HG03439 (cell line): ENCODE measurements around the gene ATOH8.

ENCODE experiments used
- ATAC-seq: cut with Tn5 transposase; IDR thresholded peaks from one replicate; pipeline ENCODE4 v1.9.1; 2021; ENCODE audit warnings: mild to moderate bottlenecking, moderate library complexity; ENCODE audit not compliant: unreplicated experiment

The ATOH8 gene

DNA sequence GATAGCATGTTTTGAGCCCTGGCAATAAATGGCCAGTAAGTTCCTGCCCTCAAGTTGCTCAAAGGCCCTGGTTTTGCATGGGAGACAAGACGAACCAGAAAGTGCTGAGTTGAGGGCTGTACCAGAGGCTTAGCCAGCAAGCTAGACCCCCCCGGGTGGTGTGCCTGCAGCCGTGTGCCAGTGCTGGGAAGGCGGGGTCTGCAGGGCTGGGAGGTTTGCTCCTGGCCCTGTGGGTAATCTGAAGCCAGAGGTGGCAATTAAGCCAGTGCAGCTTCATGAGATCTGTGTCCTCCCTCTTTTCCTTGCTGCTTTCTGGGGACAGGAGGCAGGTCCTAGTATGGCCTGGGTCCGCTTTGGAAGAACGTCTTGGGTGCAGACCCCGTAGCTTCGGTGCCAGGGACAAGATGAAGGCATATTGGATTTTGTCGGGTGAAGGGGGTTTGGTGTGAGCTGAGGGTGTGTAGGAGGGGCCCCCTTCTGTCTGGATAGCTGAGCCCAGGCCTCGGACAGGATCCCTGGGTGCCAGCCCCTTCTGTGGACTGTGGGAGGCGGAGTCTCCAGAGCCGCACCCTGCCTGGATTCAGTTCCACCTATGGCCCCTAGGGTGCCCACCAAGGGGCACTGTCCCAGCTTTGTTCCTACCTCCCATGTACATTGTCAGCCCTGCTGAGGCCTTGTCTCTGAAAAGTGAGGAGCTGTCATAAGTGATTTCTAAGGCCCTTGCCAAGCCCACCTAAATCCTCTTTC is 15.6 kb downstream of the ATOH8 start:
- ATAC-seq = no peak

DNA sequence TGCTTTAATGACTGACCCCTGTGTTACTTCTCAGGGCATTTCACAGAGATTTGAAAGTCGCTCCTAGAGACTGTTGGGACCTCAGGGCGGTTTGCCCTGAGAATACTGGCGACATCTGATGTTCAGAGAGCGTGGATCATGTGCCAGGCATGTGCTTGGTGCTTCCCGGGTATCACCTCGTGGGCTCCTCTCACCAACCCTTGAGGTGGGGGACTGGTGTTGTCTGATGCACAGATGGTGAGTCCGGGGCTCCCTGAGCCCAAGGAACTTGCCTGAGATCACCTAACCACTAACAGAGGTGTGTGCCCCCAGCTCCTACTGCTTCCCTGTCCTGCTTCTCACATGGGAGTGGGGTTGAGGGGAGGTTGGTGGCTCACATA is 16.2 kb downstream of the ATOH8 start:
- no peak for ATAC-seq

DNA sequence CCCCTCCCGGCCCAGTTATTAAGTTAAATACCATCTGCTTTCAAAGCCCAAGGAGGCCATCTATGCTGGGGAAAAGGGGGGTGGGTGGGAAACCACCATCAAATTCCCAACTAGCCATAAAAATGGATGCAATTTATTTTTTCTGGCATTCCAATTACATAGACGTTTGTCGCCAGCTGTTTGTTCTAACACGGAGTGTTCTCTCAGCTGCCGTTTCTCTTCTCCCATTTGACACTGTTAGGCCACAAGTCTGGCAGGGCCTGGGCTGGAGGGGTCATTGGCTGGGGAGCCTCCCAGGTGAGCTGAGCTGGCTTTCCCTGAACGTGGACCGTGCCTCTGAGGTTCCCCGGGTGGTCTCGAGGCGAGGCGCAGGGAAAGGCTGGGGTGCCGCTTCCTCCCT is 16.6 kb downstream of the ATOH8 start:
- ATAC-seq = no peak

DNA sequence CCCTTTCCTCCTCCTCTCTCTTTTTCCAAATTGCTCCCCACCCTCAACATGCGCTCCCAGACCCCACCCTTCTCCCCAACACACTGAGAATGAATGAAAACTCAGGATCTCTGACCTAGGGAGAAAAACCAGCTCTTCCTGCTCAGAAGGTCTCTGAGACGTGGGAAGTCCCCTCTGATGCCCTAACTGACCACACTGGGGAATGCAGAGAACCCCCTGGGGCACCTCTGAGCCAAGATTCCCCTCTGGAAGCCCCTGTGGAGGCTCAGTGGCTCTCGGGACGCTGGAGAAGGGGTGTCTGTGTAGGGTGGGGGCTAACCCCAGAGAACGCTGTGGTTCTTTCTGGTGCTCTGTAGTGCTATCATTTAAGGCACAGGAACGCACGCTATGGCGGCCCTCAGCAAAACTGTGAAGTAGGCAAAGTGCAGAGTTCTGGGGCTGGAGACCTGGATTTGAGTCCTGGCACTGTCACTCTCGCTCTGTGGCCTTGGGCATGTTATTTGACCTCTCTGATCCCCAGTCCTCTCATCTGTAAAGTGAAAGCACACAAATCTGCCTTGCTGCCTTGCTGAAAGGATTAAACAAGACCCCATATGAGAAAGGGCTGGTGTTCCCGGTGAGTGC is 17.1 kb downstream of the ATOH8 start:
- no peak for ATAC-seq

DNA sequence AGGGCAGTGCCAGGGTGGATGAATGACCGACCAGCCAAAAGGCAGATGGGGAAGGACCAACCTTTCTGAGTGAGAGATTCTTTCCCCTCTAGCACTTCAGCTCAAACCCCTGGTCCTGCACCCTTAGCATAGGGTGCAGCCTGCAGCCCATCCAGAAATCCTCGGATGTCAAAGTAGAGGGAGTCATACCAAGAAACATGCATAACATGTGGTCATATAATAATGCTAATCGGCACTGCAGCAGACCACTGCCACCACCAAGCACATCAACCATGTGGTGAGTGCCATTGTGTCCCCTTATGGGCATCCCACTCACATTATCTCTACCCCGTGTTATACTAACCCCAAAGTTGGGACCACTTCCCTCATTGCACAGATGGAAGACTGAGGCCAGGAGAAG is 17.7 kb downstream of the ATOH8 start:
- ATAC-seq = no peak

DNA sequence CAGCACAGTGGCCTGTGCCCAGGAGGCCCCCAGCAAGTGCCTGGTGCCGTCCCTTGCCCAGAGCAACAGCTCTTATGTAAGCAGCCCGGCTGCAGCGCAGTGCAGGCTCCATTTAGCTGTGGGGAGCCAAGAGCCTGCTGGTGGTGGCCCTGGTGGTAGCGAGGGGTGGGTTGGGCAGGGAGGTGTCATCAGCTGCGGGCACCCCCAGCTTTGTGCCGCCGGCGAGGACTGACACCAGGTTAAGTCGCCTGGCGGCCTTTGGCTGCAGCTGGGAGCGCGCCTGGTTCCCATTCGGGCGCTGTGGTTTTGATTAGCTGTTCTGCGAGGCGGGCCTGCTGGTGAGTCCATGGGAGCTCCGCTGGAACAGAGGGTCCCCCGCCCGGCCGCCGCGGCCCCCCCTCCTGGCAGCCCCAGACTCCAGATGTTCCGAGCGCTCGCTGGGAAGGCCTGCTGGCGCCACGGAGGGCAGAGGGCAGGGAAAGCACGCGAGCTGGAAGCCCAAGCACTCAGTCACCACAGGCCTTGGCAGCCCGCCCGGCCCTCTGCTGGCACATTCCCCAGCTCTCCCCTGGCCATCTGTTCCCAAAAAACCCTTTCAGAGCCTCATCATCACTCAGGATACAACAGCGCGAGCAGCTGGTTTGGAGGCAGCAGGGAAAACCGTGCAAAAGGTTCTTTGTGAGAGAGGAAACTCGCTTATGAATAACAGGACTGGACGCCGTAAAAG is 18.4 kb downstream of the ATOH8 start:
- no peak for ATAC-seq

DNA sequence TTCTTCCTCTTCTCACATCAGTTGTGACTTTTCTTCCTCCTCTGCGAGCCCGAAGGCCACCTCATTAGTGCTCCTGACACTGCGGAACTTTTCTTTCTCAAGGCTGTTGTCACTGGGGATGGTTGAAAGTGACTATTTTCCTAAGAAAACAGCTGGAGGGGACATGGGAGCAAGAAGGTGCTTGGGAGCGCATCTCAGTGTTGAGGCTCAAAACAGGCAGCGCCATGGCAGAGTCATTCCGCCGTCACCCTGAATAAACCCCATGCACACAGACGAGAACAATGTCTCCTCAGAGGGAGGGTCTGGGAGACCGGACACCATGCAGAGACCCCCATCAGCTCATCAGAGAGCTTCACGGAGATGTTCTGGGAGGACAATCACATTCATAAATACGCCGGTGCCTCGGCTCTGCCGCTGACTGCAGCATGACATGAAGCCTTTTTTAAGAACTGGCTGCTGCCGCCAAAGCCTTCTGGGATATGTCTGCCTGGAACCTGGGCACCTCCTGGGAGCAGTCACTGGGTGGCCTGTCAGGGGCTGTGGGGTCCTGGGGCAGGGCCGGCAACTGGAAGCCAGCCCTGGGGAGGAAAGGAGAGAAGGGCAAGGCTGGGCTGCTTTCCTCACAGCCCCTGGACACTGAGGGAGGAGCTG is 19.2 kb downstream of the ATOH8 start:
- ATAC-seq = no peak

DNA sequence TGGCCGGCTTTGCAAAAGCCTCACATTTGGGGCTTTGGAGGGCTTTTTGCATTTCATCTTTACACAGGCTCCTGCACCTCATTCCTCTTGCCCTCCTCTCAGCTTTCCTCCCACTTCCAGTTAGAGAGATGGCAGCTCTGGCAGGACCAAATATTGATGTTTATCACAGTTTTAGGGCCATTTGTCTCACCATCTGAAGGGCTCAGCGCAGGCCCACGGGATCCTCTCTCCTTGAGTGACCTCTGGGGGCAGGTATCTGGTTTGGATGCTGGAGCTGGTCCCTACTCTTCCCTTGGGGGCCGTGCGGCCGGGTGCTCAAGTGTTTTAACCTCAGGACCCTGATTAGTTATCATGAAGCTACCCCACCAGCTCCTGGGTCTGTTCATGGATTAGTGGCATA is 19.9 kb downstream of the ATOH8 start:
- ATAC-seq = no peak

DNA sequence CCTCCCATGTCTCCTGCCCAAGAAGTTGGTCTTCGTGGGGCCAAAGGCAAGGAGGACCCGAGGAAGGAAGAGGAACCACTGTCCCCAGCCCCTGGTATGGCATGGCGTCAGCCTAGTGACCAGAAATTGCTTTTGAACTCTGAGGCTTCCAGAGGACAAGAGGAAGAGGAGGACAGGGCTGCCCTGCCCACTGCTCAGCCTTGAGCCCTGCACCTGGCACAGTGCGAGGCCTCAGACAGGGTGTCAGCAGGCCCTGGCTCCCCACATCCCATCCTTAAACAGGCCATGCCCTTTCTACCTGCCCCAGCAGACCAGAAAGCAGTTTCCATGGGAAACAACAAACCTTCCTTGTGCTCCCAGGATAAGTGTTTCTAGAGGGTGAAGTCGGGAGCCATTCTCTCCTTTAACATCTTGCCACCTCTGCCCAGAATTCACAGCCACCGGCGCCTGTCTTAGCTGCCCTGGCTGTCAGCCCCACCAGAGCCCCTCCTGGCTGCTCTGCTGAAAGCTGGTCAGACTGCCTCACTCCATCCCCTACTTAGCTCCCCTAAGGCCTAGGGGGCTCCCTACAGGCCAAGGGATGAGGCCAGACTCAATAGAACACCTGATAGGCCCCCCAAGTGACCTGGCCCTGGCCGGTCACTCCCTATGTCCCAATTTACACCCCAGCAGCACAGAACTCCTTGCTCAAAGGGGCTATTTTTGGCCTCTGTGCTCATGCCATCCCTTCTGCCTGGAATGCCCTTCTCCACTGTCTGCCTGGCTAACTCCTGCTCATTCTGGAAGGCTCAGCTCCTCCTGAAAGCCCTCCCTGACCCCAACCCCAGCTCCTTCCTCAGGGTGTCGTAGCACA is 20.6 kb downstream of the ATOH8 start:
- ATAC-seq = no peak

DNA sequence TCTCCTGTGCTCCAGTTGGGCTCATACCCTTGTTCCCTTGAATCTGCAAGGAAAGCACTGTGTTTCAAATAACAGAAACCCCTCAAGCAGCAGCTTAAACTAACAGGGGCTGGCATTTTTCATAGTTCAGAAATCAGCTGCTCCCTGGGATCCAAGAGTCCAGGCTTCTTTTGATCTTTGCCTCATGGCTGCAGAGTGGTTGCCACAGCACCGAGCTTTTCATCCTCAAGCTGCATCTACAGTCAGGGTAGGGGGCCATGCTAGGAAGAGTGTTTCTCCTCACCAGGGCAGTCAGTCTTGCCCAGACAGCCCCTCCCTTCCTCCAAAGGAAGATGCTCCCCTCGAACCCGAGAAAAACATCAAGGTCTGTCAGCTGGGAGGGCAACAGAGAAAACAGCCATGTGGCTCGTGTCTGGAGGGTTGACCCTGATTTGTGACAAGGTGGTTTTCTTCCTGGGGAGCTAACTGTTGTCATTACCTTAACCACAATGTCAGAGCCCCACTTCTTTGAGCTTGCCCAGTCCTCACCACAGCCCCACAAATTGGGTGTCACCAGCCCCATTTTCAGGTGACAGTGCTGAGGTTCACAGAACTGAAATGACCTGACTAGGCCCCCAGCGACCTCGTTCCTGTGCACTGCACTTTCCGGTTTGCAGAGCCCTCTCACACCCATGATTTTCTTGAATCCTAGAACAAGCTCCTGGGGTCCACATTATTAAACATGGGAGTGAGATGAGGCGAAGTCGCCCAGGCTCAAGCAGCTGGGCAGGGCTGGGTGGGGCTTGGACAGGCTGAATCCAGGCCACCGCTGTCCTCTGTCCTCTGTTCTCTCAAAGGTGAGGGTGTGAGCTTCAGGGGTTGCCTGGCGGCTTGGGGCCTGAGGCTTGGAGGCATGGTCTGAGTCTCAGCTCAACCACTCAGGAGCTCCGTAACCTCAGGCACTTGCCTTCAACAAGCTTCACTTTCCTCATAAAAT is 21.9 kb downstream of the ATOH8 start:
- no peak for ATAC-seq

DNA sequence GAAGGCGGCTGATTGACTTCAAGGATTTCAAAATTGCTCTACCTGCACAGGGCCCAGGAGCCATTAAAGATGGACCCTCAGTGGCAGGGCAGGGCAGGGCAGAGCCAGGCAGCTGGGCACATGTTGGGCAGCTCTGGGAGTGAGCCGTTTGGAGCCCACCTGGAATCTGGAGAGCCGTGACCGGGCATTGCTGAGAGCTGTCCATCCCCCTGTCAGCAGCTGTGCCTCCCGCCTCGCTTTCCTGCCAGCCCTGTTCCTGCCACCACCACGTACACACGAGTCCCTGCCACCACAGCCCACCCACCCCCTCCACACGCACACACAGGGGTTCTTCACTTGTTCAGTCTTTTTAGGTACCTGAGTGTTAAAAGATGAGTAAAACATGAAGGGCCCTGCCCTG is 22.9 kb downstream of the ATOH8 start:
- no peak for ATAC-seq

DNA sequence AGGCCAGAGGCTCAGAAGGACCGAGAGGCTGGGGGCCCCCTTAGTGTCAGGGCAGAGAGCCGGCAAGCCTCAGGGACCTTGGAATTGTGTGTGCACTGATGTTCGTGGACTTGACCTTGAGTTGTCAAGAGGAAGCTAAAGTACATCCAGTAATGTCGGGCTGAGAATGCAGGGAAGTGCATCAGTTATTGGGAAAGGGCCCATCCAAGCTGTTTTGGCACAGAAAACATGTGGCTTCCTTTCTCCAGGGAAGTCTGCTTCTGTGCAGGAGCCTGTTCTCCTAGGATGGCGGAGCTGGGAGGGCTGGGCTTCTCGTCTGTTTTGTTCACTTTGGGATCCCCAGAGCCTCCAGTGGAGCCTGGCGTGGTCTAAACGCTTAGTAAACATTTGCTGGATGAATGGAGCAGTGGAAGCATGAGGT is 23.7 kb downstream of the ATOH8 start:
- no peak for ATAC-seq

DNA sequence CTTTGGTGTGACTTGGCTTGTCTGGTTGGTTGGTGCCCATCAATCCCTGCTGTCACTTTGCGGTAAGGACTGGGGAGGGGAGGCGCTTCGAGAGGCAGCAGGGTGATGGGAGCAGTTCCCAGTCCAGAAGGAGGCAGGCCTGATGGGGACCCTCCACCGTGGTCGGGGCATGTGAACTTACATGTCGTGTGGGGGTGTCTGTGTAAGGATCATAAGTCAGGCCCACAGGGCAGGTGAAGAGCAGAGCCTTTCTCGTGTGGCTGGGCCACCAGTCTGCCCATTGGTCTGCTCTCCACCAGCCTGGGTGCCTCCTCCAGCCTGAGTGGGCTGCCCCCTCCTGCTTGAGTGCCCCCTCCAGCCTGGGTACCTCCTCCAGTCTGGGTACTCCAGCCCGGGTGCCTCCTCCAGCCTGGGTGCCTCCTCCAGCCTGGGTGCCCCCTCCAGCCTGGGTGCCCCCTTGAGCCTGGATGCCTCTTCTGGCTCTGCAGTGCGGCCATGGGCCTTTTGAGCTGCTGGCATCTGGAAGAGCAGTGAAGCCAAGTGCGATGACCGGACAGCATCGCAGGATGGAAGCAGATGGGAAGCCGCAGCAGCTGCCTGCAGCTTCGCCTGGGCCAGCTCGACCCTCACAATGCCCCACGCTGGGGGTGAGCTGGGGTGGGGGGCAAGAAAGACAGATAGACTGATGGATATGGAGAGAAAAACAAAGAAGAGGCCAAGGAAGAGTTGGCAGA is 25.0 kb downstream of the ATOH8 start:
- no peak for ATAC-seq

DNA sequence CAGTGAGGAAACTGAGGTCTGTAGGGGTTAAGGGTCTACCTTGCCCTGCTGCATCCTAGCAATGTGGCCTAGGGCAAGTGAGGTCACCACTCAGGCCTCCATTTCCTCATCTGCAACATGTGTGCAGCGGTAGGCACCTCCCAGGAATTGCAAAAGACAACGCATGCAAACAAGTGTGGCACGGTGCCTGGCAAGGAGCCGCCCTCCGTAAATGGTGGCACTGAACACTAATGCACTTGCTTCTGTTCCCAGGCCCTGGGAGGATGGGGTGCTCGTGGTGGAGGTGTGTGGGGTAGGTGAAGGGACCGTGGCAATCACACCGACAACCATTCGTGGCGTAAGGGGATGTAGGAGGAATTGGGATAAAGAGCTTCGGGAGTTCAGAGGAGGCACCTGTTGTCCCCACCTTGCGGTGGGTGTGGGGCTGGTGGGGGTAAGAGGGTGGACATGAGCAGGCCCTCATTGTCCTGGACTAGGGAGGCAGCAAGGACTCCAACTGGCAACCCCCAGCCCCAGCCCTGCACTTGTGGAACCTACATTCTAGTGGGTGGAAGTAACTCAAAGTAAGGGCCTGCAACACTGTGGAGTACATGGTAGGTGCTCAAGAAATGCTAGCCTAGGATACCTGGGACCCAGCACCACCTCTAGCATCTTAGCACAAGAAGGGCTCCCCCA is 26.0 kb downstream of the ATOH8 start:
- ATAC-seq = no peak

DNA sequence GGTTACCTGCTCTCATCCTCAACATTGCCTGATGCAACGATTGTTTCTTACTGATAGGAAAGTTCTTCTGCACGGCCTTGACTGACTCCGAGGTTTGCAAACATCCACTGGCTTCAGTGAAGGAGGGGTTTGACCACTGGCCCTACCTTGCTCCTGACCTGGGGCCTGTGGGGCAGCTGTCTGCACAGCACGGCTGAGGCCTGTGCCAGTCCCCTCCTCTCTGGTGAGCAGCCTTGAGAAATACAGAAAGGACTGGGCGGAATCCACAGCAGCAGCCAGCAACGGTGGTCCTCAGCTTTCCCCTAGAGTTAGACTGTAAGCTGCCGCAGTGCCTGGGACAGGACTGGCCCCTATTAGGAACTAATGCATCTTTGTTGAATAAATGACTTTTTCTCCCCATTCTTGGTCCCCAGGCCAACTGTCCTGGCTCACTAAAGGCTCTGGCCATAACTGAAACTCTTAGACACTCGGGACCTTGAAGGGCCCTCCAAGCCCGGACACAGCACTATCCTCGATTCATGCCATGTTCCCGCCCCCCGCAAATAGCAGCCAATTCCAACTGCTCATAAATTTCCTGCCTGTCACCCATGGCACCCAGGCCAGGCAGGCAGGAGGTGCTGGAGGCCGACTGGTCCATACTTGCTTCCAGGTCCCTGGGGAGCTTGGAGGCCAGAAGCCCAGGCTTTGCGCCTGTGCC is 26.7 kb downstream of the ATOH8 start:
- ATAC-seq = no peak

DNA sequence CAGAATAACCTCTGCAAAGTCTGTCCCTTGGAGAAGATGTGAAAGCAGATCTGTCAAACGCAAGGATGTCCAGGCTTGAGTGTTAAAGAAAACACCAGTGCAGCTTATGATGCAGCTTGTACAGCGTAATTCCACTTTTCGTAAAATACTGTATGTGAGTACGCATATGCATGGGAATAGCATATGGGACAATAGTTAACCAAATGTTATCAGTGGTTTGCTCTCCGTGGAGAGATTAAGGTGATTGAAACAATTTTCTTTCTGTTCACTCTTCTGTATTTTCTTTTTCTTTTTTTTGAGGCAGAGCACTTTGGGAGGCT is 27.2 kb downstream of the ATOH8 start:
- ATAC-seq = no peak

DNA sequence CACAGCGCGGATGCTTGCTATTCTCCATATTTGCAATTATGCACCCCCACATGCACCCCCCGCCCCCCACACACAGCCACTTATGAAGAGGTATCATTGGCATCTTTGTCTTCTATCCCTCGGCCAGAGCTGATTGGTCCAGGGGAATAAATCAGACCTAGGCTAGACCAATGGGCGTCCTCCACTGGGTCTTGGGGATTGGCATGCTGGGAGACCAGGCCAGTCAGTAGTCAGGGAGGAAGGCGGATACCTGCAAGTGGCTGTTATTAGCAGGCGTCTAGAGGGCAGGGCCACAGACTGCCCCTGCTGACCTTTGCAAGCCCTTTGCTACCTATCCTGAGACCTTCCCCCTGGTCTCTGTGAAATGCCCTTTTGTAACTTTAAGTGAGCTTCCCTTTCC is 30.0 kb downstream of the ATOH8 start:
- ATAC-seq = no peak

DNA sequence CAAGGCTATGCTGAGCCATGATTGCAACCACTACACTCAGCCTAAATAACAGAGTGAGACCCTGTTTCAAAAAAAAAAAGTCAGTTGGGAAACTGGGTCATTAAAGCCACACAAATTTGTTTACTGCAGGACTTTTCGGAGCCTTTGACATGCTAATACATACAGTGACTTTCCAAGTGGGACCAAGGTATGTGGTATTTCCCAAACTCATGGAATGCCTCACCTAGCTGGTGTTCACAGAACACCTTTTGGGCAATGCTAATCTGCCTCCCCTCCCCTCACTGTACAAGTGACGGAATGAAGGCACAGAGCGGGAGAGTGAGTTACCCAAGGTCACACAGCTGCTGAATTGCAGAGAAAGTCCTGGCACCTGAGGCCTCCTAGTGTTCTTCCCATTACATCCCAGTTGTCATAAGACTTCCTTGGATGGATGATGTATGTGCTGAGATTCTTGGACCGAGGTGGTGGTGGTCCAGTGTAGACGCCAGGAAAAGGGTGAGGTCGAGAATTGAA is 30.7 kb downstream of the ATOH8 start:
- no peak for ATAC-seq
